A549 (cell line): ENCODE results near the gene RBM39.

Experiments
- CEBPB ChIP-seq, 2 experiments: fragments of >200 bp in 1 of 2; sonication (Bioruptor Twin) in 1 of 2; formaldehyde crosslinking in 1 of 2; IDR thresholded peaks; 2 replicates each; pipeline ENCODE4 v1.6.1; 2012 to 2016
- CTCF ChIP-seq: fragments of >200 bp; sonication (Bioruptor Twin); formaldehyde crosslinking; IDR thresholded peaks from 3 replicates; pipeline ENCODE4 v1.5.1; 2016
- ELK1 ChIP-seq: fragments of 150-350 bp; IDR thresholded peaks from 2 replicates; pipeline ENCODE4 v1.6.1; 2014; ENCODE audit warnings: low read depth, mild to moderate bottlenecking, low read length
- EP300 ChIP-seq, 2 experiments: fragments of >200 bp; sonication (Bioruptor Twin); formaldehyde crosslinking; IDR thresholded peaks; 2 replicates in 1 of 2; 3 replicates in 1 of 2; pipeline ENCODE4 v1.6.1; 2016 to 2017
- JUN ChIP-seq, 2 experiments: fragments of >200 bp; sonication (Bioruptor Twin); formaldehyde crosslinking; IDR thresholded peaks; 2 replicates in 1 of 2; 3 replicates in 1 of 2; pipeline ENCODE4 v1.6.1; 2016 to 2017
- JUNB ChIP-seq: fragments of >200 bp; sonication (Bioruptor Twin); formaldehyde crosslinking; IDR thresholded peaks from 2 replicates; pipeline ENCODE4 v1.6.1; 2016
- MAX ChIP-seq: IDR thresholded peaks from 2 replicates; pipeline ENCODE4 v1.6.1; 2012
- POLR2A ChIP-seq: IDR thresholded peaks from 2 replicates; pipeline ENCODE4 v1.6.1; 2012; ENCODE audit warnings: mild to moderate bottlenecking, low read length

- no peak for TF ChIP-seq CTCF
- no peak for TF ChIP-seq EP300 (IDR thresholded peaks at IDR 0.05)
- no peak for TF ChIP-seq CEBPB (IDR thresholded peaks at IDR 0.05)
- no peak for TF ChIP-seq POLR2A
- no peak for TF ChIP-seq JUNB
- no peak for TF ChIP-seq ELK1
- TF ChIP-seq JUN (IDR thresholded peaks at IDR 0.05): no peak
- TF ChIP-seq MAX: no peak
These were observed 15.1 kb upstream of the RBM39 start for GRCh38 chr20:35757098-35757705.
